HG03457 (cell line): ENCODE results near the gene OSBPL2.

Experiments
- ATAC-seq: cut with Tn5 transposase; IDR thresholded peaks from one replicate; pipeline ENCODE4 v1.9.1; 2021; ENCODE audit warnings: moderate number of reproducible peaks; ENCODE audit not compliant: unreplicated experiment

Gene OSBPL2

GRCh38 chr20:62298577-62299249 lies 60.4 kb downstream of the OSBPL2 start:
- ATAC-seq, result no peak

GRCh38 chr20:62299666-62300236 lies 61.4 kb downstream of the OSBPL2 start:
- no peak for ATAC-seq

GRCh38 chr20:62300319-62300718 lies 62.0 kb downstream of the OSBPL2 start:
- ATAC-seq, result no peak

- ATAC-seq, result no peak
Measured at GRCh38 chr20:62301111-62301668, 62.9 kb downstream of the OSBPL2 start.

- peak; percentile 27 for ATAC-seq
Measured at GRCh38 chr20:62301773-62302340, 63.5 kb downstream of the OSBPL2 start.

- ATAC-seq, result peak; percentile 81
Measured at GRCh38 chr20:62302341-62303061, 64.2 kb downstream of the OSBPL2 start, which contains the start of gene ADRM1. ADRM1 (plus strand) TSS chr20:62302997; CDS start chr20:62303569, 572 bp downstream.

- no peak for ATAC-seq
Measured at GRCh38 chr20:62303062-62303339, 64.7 kb downstream of the OSBPL2 start.

GRCh38 chr20:62303340-62304226 lies 65.3 kb downstream of the OSBPL2 start:
- ATAC-seq, result no peak

- no peak for ATAC-seq
Measured at GRCh38 chr20:62304331-62305148, 66.2 kb downstream of the OSBPL2 start.

- no peak for ATAC-seq
Measured at GRCh38 chr20:62305149-62305764, 66.9 kb downstream of the OSBPL2 start.

- no peak for ATAC-seq
Measured at GRCh38 chr20:62305765-62306413, 67.6 kb downstream of the OSBPL2 start.

- ATAC-seq, result no peak
Measured at GRCh38 chr20:62306414-62307187, 68.3 kb downstream of the OSBPL2 start.

- no peak for ATAC-seq
Measured at GRCh38 chr20:62307226-62308101, 69.1 kb downstream of the OSBPL2 start.

- ATAC-seq, result no peak
Measured at GRCh38 chr20:62308102-62308822, 69.9 kb downstream of the OSBPL2 start.

GRCh38 chr20:62309198-62309944 lies 71.0 kb downstream of the OSBPL2 start:
- ATAC-seq, result no peak
